ENCODE data around the gene MED16.
A peak's percentile ranks its signal among the peaks of the same experiment; 100 is the strongest.
"Not testable (repeated sequence)": the region's sequence is repeated elsewhere in the genome, so short reads cannot be mapped to it uniquely, and the experiment has no call there.

MED16 gene

DNA sequence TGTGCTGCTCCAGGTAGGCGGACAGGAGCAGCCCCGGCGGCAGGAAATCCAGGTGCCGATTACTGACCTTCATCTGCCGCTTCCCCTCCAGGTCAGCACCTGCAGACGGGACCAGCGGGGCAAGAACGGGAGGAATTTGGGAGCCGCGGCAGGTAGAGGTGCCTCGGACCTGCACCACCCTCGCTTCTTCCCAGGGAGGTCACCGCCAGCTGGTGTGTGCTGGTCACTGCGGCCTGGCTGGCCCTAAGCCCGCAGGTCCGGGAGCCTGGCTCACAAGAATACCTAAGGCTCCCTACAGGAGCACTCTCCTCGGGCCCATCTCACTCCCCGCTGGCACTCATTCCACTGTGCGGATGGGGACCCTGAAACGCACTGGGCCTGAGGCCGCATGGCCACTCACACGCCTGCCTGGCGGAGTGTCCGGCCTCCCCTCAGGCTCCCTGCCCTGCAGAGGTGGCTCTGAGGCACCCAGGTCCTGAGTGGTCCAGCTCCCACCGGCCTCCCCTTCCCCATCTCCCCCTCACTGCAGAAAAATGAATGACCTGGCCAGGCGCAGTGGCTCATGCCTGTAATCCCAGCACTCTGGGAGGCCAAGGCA lies 4.6 kb upstream of the MED16 start:
- no peaks in the 10 kb centered on the region for H3K27me3 Mint-ChIP-seq
- peaks cover 12 to 17% of the 10 kb centered on the region in 2 donors for H3K4me1 Mint-ChIP-seq (ENCODE audit: low read depth in 2 of 2)
- ATAC-seq (replicated peaks) (no peak), DNase-seq (no peak)
- H3K36me3 Mint-ChIP-seq (ENCODE audit: insufficient read depth) = peaks cover 78% of the 10 kb centered on the region
- no peaks in the 10 kb centered on the region for H3K9me3 Mint-ChIP-seq
- H3K4me3 Mint-ChIP-seq = no peak overlapping the region
- H3K27ac Mint-ChIP-seq = peak overlapping the region in 1 of 2 donors; percentile 79

- Mint-ChIP-seq H3K9me3 (no peaks in the 10 kb centered on the region), H3K36me3 (ENCODE audit: insufficient read depth) (peaks cover 78% of the 10 kb centered on the region), H3K27me3 (no peaks in the 10 kb centered on the region), H3K27ac (peak overlapping the region; percentile 77 to 79), H3K4me1 (ENCODE audit: low read depth in 2 of 2) (peaks cover 16 to 21% of the 10 kb centered on the region in 2 donors), H3K4me3 (no peak overlapping the region)
- DNase-seq (no peak), ATAC-seq (replicated peaks) (no peak)
Measured at GRCh38 chr19:896999-897398, 4.0 kb upstream of the MED16 start.

GRCh38 chr19:896434-896833 lies 3.4 kb upstream of the MED16 start:
- Mint-ChIP-seq H3K4me3 (no peak overlapping the region), H3K4me1 (ENCODE audit: low read depth in 2 of 2) (peaks cover 16 to 22% of the 10 kb centered on the region in 2 donors), H3K36me3 (ENCODE audit: insufficient read depth) (peaks cover 74% of the 10 kb centered on the region), H3K27me3 (no peaks in the 10 kb centered on the region), H3K9me3 (no peaks in the 10 kb centered on the region), H3K27ac (peak overlapping the region in 1 of 2 donors; percentile 77)
- DNase-seq (no peak), ATAC-seq (replicated peaks) (no peak)

DNA sequence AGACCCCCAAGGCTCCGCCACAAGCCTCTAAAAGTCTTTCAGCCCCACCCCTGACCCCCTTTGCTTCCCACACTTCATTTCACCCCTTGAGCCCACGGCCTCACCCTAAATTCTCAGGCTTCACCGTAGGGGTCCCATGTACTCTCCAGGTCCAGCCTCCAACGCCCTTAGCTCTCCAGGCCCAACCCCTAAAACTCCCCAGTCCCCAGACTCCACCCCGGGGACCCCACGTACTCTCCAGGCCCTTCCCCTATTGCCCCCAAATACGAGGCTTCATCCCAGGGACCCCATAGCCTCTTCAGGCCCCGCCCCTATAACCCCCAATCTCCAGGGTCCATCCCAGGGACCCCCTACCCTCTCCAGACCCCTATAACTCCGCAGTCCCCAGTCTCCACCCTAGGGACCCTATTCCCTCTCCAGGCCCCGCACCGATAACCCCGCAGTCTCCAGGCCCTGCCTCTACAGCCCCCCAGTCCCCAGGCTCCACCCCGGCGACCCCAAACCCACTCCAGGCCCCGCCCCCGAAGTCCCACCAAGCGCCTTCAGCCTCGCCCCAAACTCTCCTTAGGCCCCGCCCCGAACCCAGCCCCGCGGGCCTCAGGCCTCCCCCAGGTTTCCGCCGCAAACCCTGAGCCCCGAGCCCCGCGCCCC lies 619 bp downstream of the MED16 start:
- H3K4me1 Mint-ChIP-seq (ENCODE audit: low read depth in 2 of 2) = peaks cover 16 to 18% of the 10 kb centered on the region in 2 donors
- H3K4me3 Mint-ChIP-seq = peak overlapping the region; percentile 95 to 96
- DNase-seq (no peak), ATAC-seq (replicated peaks) (no peak)
- peak overlapping the region; percentile 100 for H3K27ac Mint-ChIP-seq
- H3K27me3 Mint-ChIP-seq = no peaks in the 10 kb centered on the region
- peaks cover 53% of the 10 kb centered on the region for H3K36me3 Mint-ChIP-seq (ENCODE audit: insufficient read depth)
- H3K9me3 Mint-ChIP-seq = no peaks in the 10 kb centered on the region

GRCh38 chr19:891421-892200 lies 1.4 kb downstream of the MED16 start:
- DNase-seq; H3K9me3 Mint-ChIP-seq; H3K27me3 Mint-ChIP-seq; ATAC-seq (replicated peaks): not testable (repeated sequence)
- Mint-ChIP-seq H3K4me3 (peak overlapping the region; percentile 95 to 96), H3K27ac (peak overlapping the region; percentile 100), H3K36me3 (ENCODE audit: insufficient read depth) (peaks cover 47% of the 10 kb centered on the region), H3K4me1 (ENCODE audit: low read depth in 2 of 2) (peaks cover 16 to 18% of the 10 kb centered on the region in 2 donors)

DNA sequence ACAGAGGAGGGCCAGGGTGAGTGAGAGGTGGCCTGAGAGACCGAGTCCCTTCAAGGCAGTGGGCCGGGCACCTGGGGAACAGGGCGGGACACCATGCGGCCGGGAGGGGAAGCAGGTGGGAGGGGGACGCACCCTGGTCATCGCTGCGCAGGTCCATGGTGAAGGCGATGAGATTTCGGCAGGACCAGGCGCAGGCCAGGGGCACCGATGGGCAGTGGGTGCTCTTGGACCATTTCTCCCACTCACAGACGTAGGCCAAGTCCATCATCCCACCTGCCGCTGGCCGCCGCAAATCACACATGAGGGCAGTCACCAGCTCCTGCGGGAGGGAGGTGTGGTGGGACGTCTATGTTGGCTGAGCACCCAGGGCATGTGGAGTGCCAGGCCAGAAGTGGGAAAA lies 2.2 kb downstream of the MED16 start:
- Mint-ChIP-seq H3K27ac (no peak overlapping the region), H3K27me3 (no peaks in the 10 kb centered on the region), H3K36me3 (ENCODE audit: insufficient read depth) (peaks cover 40% of the 10 kb centered on the region), H3K9me3 (no peaks in the 10 kb centered on the region), H3K4me3 (peak overlapping the region; percentile 68 to 77), H3K4me1 (ENCODE audit: low read depth in 2 of 2) (peaks cover 16 to 18% of the 10 kb centered on the region in 2 donors)
- DNase-seq = no peak
- ATAC-seq (replicated peaks) = no peak

- Mint-ChIP-seq H3K36me3 (ENCODE audit: insufficient read depth) (peaks cover 34% of the 10 kb centered on the region), H3K4me1 (ENCODE audit: low read depth in 2 of 2) (peaks cover 16 to 18% of the 10 kb centered on the region in 2 donors), H3K4me3 (no peak overlapping the region), H3K9me3 (no peaks in the 10 kb centered on the region), H3K27me3 (no peaks in the 10 kb centered on the region), H3K27ac (no peak overlapping the region)
- ATAC-seq (replicated peaks) (no peak), DNase-seq (no peak)
Measured at GRCh38 chr19:889662-890295, 3.2 kb downstream of the MED16 start.

- H3K27ac Mint-ChIP-seq = no peak overlapping the region
- peaks cover 26% of the 10 kb centered on the region for H3K36me3 Mint-ChIP-seq (ENCODE audit: insufficient read depth)
- H3K9me3 Mint-ChIP-seq = no peaks in the 10 kb centered on the region
- DNase-seq (no peak), ATAC-seq (replicated peaks) (no peak)
- H3K4me3 Mint-ChIP-seq = no peak overlapping the region
- H3K27me3 Mint-ChIP-seq = no peaks in the 10 kb centered on the region
- H3K4me1 Mint-ChIP-seq (ENCODE audit: low read depth in 2 of 2) = peaks cover 13 to 18% of the 10 kb centered on the region in 2 donors
Measured at GRCh38 chr19:888581-889385, 4.2 kb downstream of the MED16 start.

- Mint-ChIP-seq H3K9me3 (no peaks in the 10 kb centered on the region), H3K4me1 (ENCODE audit: low read depth in 2 of 2) (peaks cover 5 to 9% of the 10 kb centered on the region in 2 donors), H3K36me3 (ENCODE audit: insufficient read depth) (peaks cover 16% of the 10 kb centered on the region), H3K27ac (no peak overlapping the region), H3K4me3 (no peak overlapping the region), H3K27me3 (no peaks in the 10 kb centered on the region)
- ATAC-seq (replicated peaks) (no peak), DNase-seq (no peak)
Measured at GRCh38 chr19:887599-887998, 5.4 kb downstream of the MED16 start.

GRCh38 chr19:887072-887471 lies 5.9 kb downstream of the MED16 start:
- no peak overlapping the region for H3K4me3 Mint-ChIP-seq
- H3K27me3 Mint-ChIP-seq = no peaks in the 10 kb centered on the region
- H3K9me3 Mint-ChIP-seq = no peaks in the 10 kb centered on the region
- ATAC-seq (replicated peaks) (no peak), DNase-seq (no peak)
- peaks cover 14% of the 10 kb centered on the region for H3K36me3 Mint-ChIP-seq (ENCODE audit: insufficient read depth)
- H3K4me1 Mint-ChIP-seq (ENCODE audit: low read depth in 2 of 2) = peaks cover under 1 to 6% of the 10 kb centered on the region in 2 donors
- H3K27ac Mint-ChIP-seq = peak overlapping the region in 1 of 2 donors; percentile 49

DNA sequence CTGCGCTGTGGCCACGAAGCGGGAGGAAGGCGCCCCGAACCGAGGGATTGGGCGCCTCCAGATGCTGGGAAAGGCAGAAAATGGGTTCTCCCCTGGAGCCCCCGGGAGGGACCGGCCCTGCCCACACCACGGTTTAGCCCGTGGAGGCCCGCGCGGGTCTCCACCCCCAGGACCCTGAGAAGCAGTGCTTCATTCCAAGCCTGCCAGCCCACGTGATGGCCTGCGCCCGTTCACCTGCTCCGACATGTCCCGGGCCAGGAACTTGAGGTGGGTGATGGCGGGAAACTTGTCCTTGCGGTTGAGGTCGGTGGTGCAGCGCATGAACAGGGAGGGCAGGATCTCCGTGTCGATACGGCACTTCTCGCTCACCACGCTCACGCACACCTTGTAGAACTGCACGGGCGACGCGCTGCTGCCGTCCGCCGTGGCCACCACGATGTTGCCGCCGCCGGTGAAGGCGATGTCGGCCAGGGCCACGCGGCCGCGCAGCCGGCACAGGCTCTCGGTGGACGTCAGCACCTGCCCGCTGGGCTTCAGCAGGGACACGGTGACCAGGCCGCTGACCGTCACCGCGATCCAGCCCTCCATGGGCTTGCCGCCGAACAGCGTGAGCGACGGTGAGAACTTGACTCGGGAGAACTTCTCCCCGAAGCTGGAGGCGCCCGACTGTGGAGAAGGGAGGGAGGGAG lies 7.3 kb downstream of the MED16 start:
- DNase-seq (no peak), ATAC-seq (replicated peaks) (no peak)
- H3K4me3 Mint-ChIP-seq = no peak overlapping the region
- no peaks in the 10 kb centered on the region for H3K9me3 Mint-ChIP-seq
- no peaks in the 10 kb centered on the region for H3K4me1 Mint-ChIP-seq (ENCODE audit: low read depth in 2 of 2)
- no peaks in the 10 kb centered on the region for H3K27me3 Mint-ChIP-seq
- no peak overlapping the region for H3K27ac Mint-ChIP-seq
- peaks cover 22% of the 10 kb centered on the region for H3K36me3 Mint-ChIP-seq (ENCODE audit: insufficient read depth)

DNA sequence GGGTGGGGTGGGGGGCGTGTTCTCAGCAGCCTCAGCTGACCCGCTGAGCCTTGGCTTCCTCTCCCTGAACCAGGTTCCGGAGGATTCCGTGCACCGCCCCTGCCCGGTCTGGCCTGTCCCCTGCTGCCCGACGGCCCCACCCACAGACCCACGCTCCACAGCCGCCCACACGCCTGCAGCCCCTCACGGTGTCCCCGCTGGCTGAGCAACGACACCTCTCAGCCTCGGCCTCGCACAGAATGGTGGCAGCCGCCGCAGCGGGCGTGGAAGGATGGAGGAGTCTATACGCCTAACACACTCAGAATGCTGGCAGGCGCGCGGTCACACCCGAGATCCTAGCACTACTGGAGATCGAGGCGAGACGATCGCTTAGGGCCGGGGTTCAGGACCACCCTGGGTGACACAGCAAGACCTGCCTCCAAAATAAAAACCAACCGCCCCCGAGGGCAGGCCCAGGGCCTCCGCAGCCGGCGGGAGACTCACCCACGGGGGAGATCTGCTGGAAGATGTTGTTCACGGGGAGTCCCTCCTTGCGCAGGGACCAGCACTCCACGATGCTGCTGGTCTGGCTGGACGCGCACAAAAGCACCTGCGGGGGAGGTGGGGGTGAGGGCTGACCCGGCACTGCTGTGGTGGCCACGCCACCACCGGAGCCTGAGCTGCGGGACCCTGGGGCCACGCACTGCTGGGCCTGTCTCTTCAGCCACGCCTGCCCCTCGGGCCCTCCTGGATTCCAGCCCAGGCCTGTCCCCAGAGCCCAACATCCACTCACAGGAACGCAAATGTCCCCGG lies 8.4 kb downstream of the MED16 start:
- Mint-ChIP-seq H3K27me3 (no peaks in the 10 kb centered on the region), H3K4me3 (no peak overlapping the region), H3K4me1 (ENCODE audit: low read depth in 2 of 2) (no peaks in the 10 kb centered on the region), H3K36me3 (ENCODE audit: insufficient read depth) (peaks cover 22% of the 10 kb centered on the region), H3K27ac (no peak overlapping the region), H3K9me3 (no peaks in the 10 kb centered on the region)
- ATAC-seq (replicated peaks) (no peak), DNase-seq (no peak)
